PFSK-1 (cell line): ENCODE data around the gene GPR17.

Experiments
- FOXP2 ChIP-seq: optimal IDR thresholded peaks from 2 replicates; pipeline ENCODE3; 2011; ENCODE audit warnings: borderline replicate concordance, control low read depth, inconsistent platforms; ENCODE audit not compliant: insufficient read depth; ENCODE audit errors: extremely low read length, extremely low read depth
- POLR2AphosphoS5 ChIP-seq: IDR thresholded peaks from 2 replicates; pipeline ENCODE4 v1.6.1; 2012; ENCODE audit warnings: low read depth, mild to moderate bottlenecking, control low read depth, low read length, moderate library complexity
- REST ChIP-seq, 2 experiments: IDR thresholded peaks; 2 replicates each; pipeline versions ENCODE4 v1.6.1 to v1.8.0; 2011 to 2012; ENCODE audit warnings: low read depth in 2 of 2, low read length in 2 of 2, control low read depth in 1 of 2, inconsistent platforms in 1 of 2, mild to moderate bottlenecking in 1 of 2, moderate library complexity in 1 of 2; ENCODE audit not compliant: insufficient read depth in 1 of 2
- SIN3A ChIP-seq: IDR thresholded peaks from 2 replicates; pipeline ENCODE4 v1.6.1; 2012; ENCODE audit warnings: mild to moderate bottlenecking, low read length, moderate library complexity, borderline replicate concordance; ENCODE audit not compliant: insufficient read depth
- TAF1 ChIP-seq: IDR thresholded peaks from 2 replicates; pipeline ENCODE4 v1.6.1; 2012; ENCODE audit warnings: low read length, control low read depth, borderline replicate concordance; ENCODE audit not compliant: insufficient read depth

The GPR17 gene

DNA sequence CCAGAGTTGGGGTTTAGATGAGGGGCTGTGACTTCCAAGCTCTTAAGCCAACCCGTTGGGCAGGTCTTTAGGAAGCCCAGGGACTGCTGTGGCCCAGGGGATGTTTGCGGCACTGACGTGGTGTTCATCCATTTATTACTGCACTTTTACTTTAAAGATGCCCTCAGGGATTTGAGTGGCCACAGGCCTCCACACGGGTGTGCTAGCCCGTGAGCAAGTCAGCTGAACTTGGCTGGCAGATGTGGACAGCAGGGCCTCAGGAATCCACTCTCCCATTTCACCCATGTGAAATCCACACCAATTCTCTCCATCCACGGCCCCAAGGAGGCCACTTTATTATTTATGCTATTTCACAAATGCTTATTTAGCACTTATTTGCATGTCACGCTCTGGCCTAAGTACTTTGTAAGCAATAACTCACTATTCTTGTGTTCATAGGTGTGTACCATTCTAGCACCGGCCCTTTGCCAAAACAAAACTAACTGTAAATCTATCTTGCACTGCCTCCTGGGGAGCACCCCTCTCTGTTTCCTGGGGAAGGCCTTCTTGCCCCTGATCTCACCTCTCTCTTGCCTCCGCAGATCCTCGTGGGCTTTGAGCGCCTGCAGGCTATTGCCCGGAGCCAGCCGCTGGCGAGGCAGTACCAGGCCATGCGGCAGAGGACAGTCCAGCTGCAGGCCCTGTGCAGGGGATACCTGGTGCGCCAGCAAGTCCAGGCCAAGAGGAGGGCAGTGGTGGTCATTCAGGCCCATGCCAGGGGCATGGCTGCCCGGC lies 39.1 kb upstream of the GPR17 start:
- TF ChIP-seq TAF1 (no peak), SIN3A (no peak), FOXP2 (no peak), REST (IDR thresholded peaks at IDR 0.05; ENCODE audit: insufficient read depth in 1 of 2, low read depth in 2 of 2, low read length in 2 of 2) (no peak), POLR2AphosphoS5 (no peak)

GRCh38 chr2:127607399-127607908 lies 38.5 kb upstream of the GPR17 start:
- TF ChIP-seq FOXP2 (no peak), POLR2AphosphoS5 (no peak), SIN3A (no peak), TAF1 (no peak), REST (IDR thresholded peaks at IDR 0.05; ENCODE audit: insufficient read depth in 1 of 2, low read depth in 2 of 2, low read length in 2 of 2) (no peak)

DNA sequence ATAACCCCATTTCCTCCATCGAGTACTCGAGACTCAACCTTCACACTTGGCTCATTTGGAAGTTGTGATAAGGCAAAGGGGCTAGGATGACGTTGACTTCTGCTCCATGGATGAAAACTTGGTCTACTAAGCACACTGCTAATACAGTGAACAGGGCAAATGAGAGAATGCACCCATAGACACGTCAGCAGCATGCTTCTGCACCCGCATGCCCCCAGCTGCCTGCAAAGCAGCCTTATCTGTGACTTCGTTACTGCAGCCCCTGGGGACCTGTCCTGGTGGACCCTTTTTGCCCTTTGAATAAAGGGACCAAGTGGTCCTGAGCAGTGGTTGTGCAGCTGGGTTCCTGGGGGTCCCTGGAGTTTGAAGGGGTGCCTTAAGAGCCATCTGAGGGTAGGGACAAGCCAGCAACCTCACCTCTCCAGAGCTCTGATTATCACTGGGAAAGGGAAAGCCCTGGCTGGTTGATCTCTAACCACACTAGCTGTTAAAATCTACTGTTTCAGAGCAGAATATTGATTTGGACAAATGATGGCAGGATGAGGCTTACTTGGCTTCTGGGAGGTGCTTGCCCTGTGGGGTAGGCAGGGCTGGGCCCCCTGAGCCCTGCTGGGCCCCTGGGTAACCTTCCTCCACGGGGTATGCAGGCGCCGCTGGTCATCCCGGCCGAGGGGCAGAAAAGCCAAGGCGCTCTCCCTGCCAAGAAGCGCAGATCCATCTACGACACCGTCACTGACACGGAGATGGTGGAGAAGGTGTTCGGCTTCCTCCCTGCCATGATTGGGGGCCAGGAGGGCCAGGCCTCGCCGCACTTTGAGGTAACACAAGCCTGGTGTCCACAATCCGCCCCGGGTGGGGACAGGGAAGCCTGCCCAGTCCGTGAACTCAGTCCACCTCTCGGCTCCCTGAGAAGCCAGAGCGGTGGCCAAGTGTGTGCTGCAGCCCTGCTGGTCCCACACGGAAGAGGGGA lies 37.6 kb upstream of the GPR17 start:
- no peak for TF ChIP-seq FOXP2
- no peak for TF ChIP-seq TAF1
- TF ChIP-seq REST (IDR thresholded peaks at IDR 0.05; ENCODE audit: insufficient read depth in 1 of 2, low read depth in 2 of 2, low read length in 2 of 2): no peak
- no peak for TF ChIP-seq POLR2AphosphoS5

GRCh38 chr2:127609031-127609751 lies 36.8 kb upstream of the GPR17 start:
- TF ChIP-seq SIN3A (no peak), TAF1 (no peak), FOXP2 (no peak), REST (IDR thresholded peaks at IDR 0.05; ENCODE audit: insufficient read depth in 1 of 2, low read depth in 2 of 2, low read length in 2 of 2) (no peak), POLR2AphosphoS5 (no peak)
